GM23248 (cell line): ENCODE data around the gene HGD.

Experiments used
- EZH2 ChIP-seq: fragments of 200-600 bp; sonication (generic); IDR thresholded peaks from 2 replicates; pipeline ENCODE4 v1.6.1; 2018; ENCODE audit warnings: antibody characterized with exemption, mild to moderate bottlenecking; ENCODE audit not compliant: insufficient read depth, poor library complexity, severe bottlenecking
- EZH2phosphoT487 ChIP-seq: fragments of 200-600 bp; sonication (generic); IDR thresholded peaks from 2 replicates; pipeline ENCODE4 v1.6.1; 2018; ENCODE audit warnings: antibody characterized with exemption, moderate library complexity, mild to moderate bottlenecking, low read depth; ENCODE audit not compliant: insufficient read depth

DNA sequence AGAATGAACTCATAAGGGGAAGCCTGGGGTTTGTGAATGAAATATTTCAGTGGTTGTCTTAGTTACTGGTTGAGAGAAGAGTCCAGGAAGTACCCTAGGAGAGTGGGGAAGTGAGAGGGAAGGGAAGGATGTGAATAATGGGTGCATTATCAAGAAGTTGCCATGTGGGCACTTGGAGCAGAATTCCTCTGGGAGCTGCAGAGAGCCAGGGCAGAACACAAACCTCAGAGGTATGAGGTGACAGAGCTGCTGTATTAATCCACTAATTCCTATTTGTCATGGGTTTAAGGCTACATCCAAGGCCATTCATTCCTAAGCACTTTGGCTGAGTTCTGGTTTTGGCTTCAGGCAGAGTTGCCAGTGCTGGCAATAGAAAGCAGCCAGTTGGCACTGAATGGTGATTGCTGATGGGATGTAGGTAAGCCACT lies 56.9 kb downstream of the HGD start:
- TF ChIP-seq EZH2, result no peak
- TF ChIP-seq EZH2phosphoT487, result no peak
